DOHH2 (cell line): ENCODE measurements around the gene FTCD.
"Not testable (repeated sequence)": the region's sequence is repeated elsewhere in the genome, so short reads cannot be mapped to it uniquely, and the experiment has no call there.

Experiments
- H3F3A ChIP-seq: fragments of 200-600 bp; sonication (generic), shearing (Covaris generic); 2 replicates; pipeline ENCODE4 v1.6.0; 2016; ENCODE audit warnings: antibody characterized with exemption, mild to moderate bottlenecking; ENCODE audit not compliant: control insufficient read depth, insufficient read depth
- H3K27ac ChIP-seq: fragments of 200-600 bp; sonication (generic); 2 replicates; pipeline ENCODE4 v1.5.1; 2014; ENCODE audit warnings: low read depth, mild to moderate bottlenecking, low read length, moderate library complexity
- H3K27me3 ChIP-seq: fragments of 200-600 bp; sonication (generic); 2 replicates; pipeline ENCODE4 v1.6.1; 2014; ENCODE audit warnings: mild to moderate bottlenecking, low read length, mixed read lengths; ENCODE audit not compliant: control insufficient read depth
- H3K36me3 ChIP-seq: fragments of 200-600 bp; sonication (generic); 2 replicates; pipeline ENCODE4 v1.6.1; 2014; ENCODE audit warnings: mild to moderate bottlenecking, low read length, moderate library complexity, mixed read lengths; ENCODE audit not compliant: control insufficient read depth
- H3K4me1 ChIP-seq: fragments of 200-600 bp; sonication (generic); 2 replicates; pipeline ENCODE4 v1.6.1; 2014; ENCODE audit warnings: mild to moderate bottlenecking, low read length, mixed read lengths; ENCODE audit not compliant: control insufficient read depth
- H3K4me2 ChIP-seq: fragments of 200-600 bp; sonication (generic); 2 replicates; pipeline ENCODE4 v1.6.0; 2014; ENCODE audit warnings: mild to moderate bottlenecking, low read length, moderate library complexity
- H3K4me3 ChIP-seq: fragments of 200-600 bp; sonication (generic); 2 replicates; pipeline ENCODE4 v1.5.1; 2014; ENCODE audit warnings: mild to moderate bottlenecking, low read length, mixed read lengths
- H3K79me2 ChIP-seq: fragments of 200-600 bp; sonication (generic); 2 replicates; pipeline ENCODE4 v1.6.1; 2014; ENCODE audit warnings: mild to moderate bottlenecking, low read length, mixed read lengths; ENCODE audit not compliant: control insufficient read depth
- H3K9me2 ChIP-seq: fragments of 200-600 bp; sonication (generic); replicated peaks from 2 replicates; pipeline ENCODE4 v1.6.1; 2014; ENCODE audit warnings: mild to moderate bottlenecking, low read length, mixed read lengths; ENCODE audit not compliant: control insufficient read depth
- H3K9me3 ChIP-seq: fragments of 200-600 bp; sonication (generic); 2 replicates; pipeline ENCODE4 v1.6.1; 2014; ENCODE audit warnings: antibody characterized with exemption, low read length, mixed read lengths; ENCODE audit not compliant: control insufficient read depth, insufficient read depth
- H4K20me1 ChIP-seq: fragments of 200-600 bp; sonication (generic); 2 replicates; pipeline ENCODE4 v1.6.0; 2014; ENCODE audit warnings: low read depth, mild to moderate bottlenecking, antibody characterized with exemption, low read length, moderate library complexity; ENCODE audit not compliant: control insufficient read depth, insufficient read depth
- CTCF ChIP-seq: fragments of 200-600 bp; sonication (generic); IDR thresholded peaks from one replicate; pipeline ENCODE4 v1.5.1; 2014; ENCODE audit warnings: antibody characterized with exemption, mild to moderate bottlenecking, low read depth, low read length; ENCODE audit not compliant: poor library complexity, severe bottlenecking
- EZH2phosphoT487 ChIP-seq: fragments of 200-600 bp; sonication (generic); IDR thresholded peaks from 2 replicates; pipeline ENCODE4 v1.6.1; 2017; ENCODE audit warnings: borderline replicate concordance, mild to moderate bottlenecking, antibody characterized with exemption, low read length, moderate library complexity, mixed read lengths

The FTCD gene

DNA sequence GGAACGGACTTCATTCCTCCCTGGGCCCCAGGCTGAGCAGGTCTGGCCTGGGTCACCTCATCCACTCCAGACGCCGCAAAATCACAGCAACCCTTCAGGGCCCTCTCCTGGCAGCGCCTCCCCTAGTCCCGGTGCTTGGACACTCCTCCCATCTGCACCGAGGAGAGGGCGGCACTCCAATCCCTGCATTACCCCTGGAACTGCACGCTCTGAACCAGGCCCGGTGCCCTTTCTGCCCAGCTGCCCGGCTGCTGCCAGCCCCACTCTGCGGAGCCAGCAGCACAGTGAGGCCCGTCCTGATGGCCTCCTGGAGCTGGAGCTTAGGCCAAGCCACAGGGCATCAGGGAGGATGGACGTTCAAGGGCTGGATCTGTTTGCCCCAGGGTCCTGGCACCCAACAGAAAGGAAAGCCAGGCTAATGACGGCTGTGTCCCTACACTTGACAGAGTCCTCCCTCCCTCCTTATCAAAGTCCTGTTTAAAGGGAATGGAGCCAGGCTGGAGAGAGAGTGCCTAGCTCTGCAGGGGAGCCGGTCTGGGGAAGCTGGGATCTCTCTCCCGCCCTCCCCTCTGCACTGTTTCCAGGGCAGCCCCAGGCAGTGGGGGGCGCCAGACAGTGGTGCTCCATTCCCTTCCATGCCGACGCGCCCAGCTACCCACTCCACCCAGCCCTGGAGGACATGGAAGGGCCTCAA, 44.7 kb downstream of the FTCD start:
- H3K36me3 ChIP-seq: no peaks in the 10 kb centered on the region
- H3K9me2 ChIP-seq: no peaks in the 10 kb centered on the region
- H3K4me2 ChIP-seq: no peak overlapping the region
- H3K4me1 ChIP-seq: no peaks in the 10 kb centered on the region
- H4K20me1 ChIP-seq: no peaks in the 10 kb centered on the region
- H3K27me3 ChIP-seq: no peaks in the 10 kb centered on the region
- no peaks in the 10 kb centered on the region for H3F3A ChIP-seq
- H3K79me2 ChIP-seq: no peaks in the 10 kb centered on the region
- TF ChIP-seq CTCF: no peak
- TF ChIP-seq EZH2phosphoT487: no peak
- H3K9me3 ChIP-seq: peaks cover 29% of the 10 kb centered on the region; the same call in 1 of the 2 replicates
- H3K27ac ChIP-seq: no peak overlapping the region
- no peak overlapping the region for H3K4me3 ChIP-seq

DNA sequence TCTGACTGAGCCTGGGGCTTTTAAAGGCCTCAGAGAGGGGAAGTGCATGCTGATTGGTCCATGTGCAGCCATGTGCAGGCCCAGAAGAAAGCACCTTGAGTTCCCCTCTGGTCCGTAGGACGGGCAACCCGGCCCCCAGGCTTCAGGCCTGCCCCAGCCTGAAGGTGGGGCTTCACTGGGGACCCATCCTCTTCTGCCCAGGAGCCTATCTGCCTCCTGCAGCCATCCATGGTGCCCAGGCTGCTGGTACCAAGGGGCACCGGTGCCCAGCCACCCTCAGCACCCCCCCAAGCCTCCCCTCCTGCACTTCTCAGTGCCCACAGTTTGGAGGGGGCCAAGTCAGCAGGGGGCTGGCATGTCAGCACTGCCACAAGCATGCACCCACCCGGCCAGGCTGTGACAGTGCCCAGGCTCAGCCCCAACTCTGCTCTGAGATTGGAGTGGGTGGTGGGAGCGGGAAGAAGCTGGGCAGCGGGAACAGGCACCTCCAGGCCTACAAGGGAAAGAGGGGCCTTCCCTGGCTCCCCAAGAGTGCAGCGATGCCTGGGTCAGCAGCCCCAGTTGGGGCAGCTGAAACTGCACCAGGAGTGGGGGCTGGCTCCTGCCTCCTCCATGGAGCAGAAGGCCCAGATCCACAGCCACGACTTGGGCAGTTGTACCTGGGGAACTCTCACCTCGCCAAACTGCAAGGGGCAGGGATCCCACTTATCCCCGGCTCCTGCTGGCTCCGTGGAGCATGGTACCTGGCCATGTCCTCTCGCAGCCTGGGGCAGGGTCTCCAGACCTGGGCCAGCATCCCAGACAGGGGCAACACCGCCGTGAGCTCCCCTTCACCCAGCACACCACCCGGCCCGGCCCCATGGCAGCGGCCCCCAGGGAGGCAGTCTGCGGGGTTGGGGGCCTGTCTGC, 45.8 kb downstream of the FTCD start:
- Histone ChIP-seq H3K4me1 (no peaks in the 10 kb centered on the region), H3K9me3 (peaks cover 28% of the 10 kb centered on the region; the same call in 1 of the 2 replicates), H3K4me2 (no peak overlapping the region), H3F3A (no peaks in the 10 kb centered on the region), H3K9me2 (no peaks in the 10 kb centered on the region), H3K36me3 (no peaks in the 10 kb centered on the region), H3K79me2 (no peaks in the 10 kb centered on the region), H4K20me1 (no peaks in the 10 kb centered on the region), H3K27me3 (no peaks in the 10 kb centered on the region), H3K27ac (no peak overlapping the region), H3K4me3 (no peak overlapping the region)
- TF ChIP-seq CTCF: no peak
- no peak for TF ChIP-seq EZH2phosphoT487

- Histone ChIP-seq H3K79me2 (no peaks in the 10 kb centered on the region), H3F3A (no peaks in the 10 kb centered on the region), H3K27me3 (no peaks in the 10 kb centered on the region), H3K27ac (no peak overlapping the region), H4K20me1 (no peaks in the 10 kb centered on the region), H3K9me2 (no peaks in the 10 kb centered on the region), H3K4me2 (no peak overlapping the region), H3K4me3 (no peak overlapping the region), H3K9me3 (peaks cover 28% of the 10 kb centered on the region; the same call in 1 of the 2 replicates), H3K4me1 (no peaks in the 10 kb centered on the region), H3K36me3 (no peaks in the 10 kb centered on the region)
- no peak for TF ChIP-seq EZH2phosphoT487
Measured at GRCh38 chr21:46108827-46109312, 46.5 kb downstream of the FTCD start.

- not testable (repeated sequence) for H3K4me1 ChIP-seq, H3K9me2 ChIP-seq, H4K20me1 ChIP-seq, H3K79me2 ChIP-seq, H3K4me2 ChIP-seq, H3K27me3 ChIP-seq, H3F3A ChIP-seq, H3K36me3 ChIP-seq, H3K4me3 ChIP-seq, H3K27ac ChIP-seq
- H3K9me3 ChIP-seq: peaks cover 23% of the 10 kb centered on the region; the same call in 1 of the 2 replicates
Measured at GRCh38 chr21:46107376-46107775, 48.0 kb downstream of the FTCD start.
